IPS DF 4.7 (cell line): ENCODE results near the gene POTEF.
"Not testable (repeated sequence)": the region's sequence is repeated elsewhere in the genome, so short reads cannot be mapped to it uniquely, and the experiment has no call there.

ENCODE experiments used
- DNase-seq: peaks from one replicate; pipeline ENCODE4 v3.0.0-alpha.2; 2013; ENCODE audit warnings: low spot score; ENCODE audit errors: extremely low read depth

The POTEF gene

DNA sequence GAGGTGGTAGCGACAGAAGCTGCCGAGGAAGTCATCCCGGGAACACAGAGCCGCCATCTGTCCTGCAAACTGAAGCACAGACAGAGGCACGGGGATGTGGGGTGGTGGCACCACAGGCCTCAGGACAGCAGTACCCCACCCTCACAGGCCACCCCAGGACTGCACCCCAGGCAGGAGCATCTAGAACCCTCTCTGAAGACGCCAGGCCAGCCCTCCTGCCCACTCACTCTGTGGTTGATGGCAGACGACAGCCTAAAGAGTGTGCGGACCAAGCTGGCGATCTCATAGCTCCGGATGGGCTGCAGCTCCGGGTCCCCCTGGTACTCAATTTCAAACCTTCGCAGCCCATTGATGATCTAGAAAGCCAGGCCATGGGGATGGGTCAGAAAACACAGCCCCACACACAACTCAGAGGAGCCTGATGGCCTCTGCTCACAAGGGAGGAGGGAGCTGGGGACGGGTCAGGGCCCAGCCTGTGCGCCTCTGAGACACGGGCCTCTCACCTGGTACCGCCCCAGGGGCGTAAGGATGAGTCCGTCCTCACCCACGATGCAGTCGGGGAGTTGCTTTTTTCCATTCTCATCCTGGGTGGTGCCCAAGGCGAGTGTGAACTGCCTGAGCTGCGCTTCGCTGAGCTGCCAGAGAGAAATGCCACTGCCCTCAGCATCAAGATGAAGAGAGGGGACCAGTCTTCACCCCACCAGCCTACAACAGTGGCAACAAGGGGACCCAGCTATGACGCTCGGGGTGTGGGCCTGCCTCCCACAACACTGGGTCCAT, 24.0 kb upstream of the POTEF start:
- no peak for DNase-seq

DNA sequence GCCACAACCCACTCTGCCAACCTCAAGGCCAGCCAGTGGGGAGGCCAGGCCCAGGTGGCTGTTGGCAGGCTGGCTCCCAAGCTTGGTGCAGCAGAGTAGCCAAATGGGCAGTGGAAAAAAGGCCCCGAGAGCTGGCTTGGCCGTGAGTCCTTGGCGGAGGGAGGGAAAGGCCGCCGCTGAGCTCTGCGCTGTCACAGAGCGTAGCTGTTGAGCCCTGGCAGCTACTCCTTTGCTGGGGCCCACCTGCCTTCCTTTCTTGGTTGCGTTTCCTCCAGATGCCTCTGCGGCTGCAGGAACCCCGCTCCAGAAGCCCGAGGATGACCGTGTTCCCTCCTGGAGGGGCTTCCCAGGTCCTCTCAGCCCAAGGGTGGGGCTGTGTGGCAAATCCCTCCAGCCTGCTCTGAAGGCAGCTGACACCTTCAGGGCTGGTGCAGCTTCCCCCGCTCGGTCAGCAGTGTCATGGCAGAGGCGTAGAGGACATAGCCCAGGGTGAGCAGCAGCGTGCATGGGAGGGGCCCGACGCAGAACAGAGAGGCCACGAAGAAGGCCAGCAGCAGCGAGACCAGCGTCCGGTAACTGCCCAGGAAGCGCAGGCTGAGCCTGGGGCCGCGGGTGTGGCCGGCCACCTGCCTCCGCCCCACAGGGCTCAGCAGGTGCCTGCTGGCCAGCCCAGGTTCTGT, 23.3 kb upstream of the POTEF start:
- not testable (repeated sequence) for DNase-seq

DNA sequence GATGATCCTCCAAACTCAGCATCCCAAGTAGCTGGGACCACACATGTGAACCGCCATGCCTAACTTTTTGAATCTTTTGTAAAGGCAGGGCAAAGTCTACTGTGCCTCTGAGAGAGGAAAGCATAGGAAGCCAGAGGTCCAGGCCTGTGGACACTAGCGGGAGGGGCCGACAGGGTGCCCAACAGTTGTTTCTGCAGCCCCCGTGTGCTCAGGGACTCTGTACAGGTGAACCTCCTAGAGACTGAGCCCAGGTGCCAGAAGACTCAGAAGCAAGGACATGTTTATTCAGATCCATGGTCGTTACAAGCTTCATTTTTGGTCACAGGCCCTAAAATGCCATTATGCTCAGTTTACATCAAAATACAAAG, 22.1 kb upstream of the POTEF start:
- DNase-seq: not testable (repeated sequence)

DNA sequence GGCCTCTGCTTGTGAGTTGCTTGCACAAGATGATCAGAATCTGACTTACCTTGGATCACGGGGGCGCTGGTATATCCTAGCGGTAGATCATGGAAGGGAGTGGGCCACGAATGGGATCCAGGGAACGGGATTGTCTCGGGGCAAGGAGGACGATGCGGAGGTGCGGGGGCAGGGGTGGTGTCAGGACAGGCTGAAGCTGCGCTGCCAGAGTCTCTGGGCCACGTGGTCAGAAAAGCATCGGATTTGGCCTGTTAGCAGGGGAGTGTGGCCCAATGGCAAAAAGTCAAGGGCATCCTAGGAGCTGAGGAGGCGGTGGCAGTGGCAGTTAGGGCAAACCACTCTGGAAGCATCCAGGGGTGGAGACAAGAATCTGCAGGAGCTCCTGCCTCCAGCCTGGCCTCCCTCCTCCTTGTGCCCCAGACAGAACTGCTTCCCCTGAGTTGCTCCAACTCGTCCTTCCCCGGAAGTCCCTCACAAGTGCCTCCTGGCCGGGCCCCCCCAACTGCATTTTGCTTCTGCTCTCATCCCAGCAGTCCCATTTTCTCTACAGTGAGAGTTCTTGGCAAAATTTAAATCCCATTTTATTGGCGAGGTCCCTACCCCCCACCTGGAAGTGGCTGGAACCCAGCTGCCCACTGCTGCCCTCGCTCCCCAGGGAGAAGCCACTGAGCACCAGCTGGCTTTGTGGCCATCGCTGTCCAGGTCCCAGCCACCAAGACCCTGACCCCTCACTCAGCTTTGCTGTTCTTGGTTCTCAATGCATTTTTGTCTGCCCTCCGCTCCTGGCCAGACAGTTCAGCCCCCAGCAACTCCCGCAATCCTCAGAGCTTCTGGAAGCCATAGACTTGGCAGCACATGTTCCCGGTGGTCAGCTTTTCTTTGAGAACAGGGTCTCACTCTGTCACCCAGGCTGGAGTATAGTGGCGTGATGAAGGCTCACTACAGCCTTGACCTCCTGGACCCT, 21.4 kb upstream of the POTEF start:
- DNase-seq: no peak

DNA sequence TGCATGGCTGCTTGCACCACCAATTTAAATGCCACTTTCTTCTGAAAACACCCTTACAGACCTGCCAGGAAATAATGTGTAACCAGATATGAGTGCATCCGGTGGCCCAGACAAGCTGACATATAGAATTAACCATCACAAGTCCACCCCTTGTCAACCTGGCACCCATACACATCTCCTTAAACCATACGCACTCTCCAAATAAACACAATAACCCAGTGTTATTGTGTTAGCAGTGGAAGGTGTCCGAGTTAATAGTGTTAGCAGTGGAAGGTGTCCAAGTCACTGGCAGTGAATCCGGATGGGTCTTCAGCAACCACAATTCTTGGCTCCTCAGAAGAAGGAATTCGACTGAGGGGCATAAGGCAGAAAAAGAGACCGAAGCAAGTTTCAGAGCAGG, 19.5 kb upstream of the POTEF start:
- DNase-seq: not testable (repeated sequence)

DNA sequence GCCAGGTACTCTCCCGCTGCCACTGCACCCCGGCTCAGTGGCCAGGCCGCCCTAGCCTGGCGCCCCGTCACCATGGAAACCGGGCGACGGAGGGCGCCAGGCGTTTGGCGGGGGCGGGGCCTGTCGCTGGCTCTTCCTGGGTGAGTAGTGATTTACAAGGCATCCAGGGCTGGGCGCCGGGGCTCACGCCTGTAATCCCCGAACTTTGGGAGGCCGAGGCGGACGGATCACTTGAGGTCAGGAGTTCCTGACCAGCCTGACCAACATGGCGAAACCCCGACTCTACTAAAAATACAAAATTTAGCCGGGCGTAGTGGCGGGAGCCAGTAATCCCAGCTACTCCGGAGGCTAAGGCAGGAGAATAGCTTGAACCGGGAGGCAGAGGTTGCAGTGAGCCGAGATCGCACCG, 16.0 kb upstream of the POTEF start, which contains the start of gene CCDC74B:
TSS of gene CCDC74B (minus strand) at position 107 of the 409 bp plus-strand sequence. CDS start 116 bp downstream, outside the sequence.
- DNase-seq: not testable (repeated sequence)

DNA sequence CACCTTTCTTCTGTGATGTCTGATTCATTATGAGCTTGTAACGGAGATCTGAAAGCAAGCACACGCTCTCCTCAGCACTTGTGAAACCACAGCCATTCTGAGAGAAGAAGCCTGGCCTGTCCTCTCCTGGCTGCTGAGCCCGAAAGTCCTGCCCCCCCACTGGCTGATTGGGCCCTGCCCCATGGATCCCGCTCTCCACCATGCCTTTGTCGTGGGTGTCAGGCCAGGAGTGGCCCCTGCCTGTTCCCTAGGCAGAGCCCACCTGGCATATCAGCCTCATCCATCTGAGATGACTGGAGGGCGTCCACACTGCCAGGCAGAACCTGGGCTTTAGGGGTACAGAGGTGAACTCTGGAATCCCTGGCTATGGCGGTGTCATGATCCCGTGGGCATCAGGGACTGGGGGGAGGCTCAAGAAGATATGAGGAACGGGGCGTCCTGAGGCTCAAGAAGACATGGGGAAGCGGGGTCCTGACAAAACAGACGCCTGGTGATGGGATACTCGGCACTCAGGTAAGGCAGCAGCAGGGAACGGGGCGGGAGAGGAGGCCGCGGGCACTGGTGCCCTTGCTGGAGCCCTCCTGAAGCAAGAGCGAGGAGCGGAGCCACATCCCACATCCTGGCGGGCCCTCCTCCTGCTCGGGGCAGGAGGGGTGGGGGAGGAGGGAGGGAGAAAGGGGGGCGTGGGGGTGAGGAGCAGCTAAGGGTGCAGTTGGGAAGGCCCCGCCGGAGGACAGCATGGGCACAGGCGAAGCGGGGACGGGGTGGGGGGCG, 14.4 kb upstream of the POTEF start:
- not testable (repeated sequence) for DNase-seq

DNA sequence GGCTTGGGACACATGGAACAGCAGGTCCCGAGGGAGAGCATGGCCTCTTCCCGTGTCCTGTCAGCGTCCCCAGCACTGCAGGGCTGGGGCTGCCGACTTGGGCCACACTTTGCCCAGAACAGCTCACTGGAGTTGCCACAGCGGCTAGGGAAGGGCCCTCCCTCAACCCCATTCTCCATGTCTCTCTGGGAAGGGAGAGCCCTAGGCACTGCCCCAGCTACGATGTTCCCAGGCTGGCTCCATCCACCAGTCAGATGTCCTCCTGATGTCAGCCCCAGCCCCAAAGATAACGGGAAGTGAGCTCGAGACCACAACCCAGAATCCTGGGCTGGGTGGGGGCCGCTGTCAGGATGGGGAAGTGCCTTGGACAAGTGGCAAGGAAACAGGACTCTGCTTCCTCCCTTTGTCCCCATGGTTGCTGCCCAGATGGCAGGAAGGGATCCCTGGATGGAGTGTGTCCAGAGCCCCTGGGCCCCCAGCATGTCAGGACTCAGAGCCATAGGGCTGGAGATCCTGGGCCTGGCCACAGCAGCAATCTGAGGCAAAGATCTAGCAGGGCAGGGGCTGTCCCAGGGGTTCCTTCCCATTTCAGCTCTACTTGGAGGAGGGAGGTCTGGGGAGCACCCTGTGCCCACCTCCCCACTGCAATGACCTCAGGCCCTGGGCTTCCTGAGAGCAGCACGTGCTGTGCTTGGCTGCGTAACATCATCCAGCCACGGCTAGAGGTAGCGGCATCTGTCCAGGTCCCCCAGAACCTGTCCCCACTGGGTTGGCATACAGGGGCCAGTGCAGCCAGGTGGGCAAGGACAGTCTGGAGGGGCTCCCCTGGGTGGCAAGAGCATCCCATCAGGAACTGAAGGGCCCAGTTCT, 13.6 kb upstream of the POTEF start:
- DNase-seq: not testable (repeated sequence)

DNA sequence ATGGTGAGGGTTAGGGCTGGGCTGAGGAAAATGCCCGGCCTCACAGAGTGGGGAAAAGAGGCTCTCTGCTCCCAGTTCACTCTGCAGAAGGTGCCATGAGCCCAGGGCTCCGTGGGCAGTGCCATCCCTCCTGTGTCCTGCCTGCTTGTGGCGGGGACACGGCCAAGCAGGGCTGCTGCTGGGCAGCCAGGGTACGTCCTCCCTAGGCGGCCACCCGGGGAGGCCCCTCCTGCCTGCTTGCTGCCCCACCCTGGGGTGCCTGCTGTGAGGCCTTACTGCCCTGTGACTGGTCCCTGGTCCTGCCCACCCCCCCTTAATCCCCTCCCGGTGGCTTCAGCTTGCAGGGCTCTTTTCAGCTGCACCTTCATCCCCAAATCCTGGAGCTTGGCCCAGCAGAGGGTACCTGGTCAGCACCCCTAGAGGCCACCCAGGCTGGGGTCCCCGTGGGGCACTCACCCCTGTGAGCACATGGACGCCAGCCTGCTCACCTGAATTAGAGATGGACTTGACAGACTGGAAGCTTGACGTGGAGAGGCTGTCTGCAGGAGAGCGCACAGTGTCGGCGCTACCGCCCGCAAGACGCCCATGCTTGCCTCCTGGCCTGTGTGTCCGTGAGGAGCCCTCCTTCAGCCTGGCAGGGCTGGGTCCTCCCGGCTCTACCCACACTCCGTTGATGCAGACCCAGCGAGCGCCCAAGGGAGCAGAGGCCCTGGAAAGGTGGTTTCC, 12.8 kb upstream of the POTEF start:
- DNase-seq: not testable (repeated sequence)

DNA sequence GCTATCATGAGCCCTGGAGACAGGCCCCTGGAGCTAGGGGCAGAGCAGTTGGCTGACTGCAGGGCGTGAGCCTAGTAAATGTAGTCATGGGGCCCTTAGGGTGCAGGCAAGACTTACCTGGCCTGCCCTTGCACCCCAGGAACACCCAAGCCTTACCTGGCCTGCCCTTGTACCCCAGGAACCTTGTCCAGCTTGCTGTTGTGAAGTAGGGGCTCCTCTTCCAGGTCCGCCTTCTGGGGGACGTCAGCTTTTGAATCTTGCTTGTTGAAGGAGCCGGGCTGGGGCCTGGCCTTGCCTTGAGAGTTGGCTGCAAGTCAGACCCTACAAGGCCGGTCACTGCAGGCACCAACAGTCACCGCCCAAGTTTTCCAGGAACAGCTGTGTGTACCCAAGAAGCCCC, 12.0 kb upstream of the POTEF start:
- not testable (repeated sequence) for DNase-seq

DNA sequence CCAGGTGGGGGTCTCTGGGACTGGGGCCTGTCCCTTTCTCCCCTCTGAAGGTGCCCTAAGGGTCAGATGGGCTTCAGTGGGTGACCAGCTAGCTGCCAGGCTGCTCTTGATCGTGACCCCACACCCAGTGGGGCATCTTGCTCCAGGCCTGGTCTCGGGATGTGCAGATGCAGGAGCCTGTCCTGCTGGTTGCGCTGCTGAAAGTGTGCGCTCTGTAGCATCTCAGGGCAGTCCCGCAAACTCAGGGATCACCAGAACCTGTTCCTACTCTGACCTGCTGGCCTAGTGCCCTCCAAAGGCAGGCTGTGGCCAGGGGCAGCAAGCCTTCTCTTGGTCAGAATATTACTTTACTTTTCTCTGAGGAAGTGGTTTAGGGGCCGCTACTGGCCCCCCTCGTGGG, 11.5 kb upstream of the POTEF start:
- not testable (repeated sequence) for DNase-seq

DNA sequence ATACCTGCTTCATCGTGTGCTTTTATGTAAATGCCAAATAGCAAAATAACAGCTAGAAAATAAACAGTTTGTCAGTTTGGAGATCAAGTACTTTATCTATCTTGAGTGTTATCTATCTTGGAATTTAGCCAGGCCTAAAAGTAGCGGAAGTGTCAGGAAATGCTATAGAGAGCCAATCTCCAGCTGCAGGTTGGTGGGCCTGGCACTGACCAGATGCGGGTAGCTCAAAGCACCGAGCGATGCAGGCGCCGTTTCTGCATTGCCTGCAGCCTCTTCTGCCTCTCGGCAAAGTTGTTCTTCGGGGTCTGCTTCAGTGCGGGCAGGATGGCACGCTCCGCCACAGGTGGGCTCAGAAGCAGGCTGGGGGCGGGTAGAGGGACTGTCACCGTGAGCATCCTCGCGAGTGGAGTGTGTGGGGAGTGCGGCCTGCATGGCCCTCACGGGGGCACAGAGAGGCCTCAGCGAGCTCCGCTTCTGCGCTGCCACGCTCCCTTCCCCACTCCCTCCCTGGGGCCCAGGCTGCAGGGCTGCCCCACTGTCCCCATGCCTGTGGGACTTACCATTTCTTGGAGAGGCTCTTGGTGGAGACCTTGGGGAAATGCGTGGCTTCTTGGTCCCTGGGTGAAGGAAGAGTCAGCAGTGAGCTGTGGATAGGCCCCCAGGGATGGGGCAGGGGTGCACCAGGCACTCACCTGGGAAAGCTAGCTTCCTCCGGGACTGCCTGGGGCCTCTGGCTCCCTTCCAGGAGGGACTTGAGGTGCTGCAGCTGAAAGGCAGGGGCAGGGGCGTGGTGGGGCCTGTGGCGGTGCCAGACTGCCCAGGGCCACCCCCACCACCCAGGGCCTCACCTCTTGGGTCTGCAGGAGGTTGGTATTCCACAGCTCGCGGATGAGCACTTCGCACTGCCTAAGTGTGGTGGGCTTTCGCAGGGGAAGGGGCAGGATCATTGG, 10.6 kb upstream of the POTEF start:
- not testable (repeated sequence) for DNase-seq

DNA sequence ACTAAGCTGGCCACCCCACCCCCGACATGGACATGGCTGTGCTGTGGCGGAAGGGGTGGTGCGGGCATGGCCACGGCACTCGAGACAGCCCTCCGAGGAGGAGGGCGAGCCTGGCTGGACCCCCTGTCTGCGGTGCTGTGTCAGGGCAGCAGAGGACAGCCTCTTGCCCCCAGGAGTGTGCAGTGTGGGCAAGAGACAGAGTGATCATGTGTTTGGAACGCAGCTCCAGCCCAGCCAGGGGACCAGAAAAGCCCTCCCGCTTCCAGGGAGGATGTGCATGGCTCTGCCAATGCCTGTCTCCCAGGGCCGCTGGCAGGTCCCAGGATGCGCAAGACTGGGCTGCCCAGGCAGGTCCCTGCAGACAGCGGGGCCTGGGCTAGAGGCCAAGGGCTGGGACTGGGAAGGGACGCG, 9.8 kb upstream of the POTEF start:
- not testable (repeated sequence) for DNase-seq

DNA sequence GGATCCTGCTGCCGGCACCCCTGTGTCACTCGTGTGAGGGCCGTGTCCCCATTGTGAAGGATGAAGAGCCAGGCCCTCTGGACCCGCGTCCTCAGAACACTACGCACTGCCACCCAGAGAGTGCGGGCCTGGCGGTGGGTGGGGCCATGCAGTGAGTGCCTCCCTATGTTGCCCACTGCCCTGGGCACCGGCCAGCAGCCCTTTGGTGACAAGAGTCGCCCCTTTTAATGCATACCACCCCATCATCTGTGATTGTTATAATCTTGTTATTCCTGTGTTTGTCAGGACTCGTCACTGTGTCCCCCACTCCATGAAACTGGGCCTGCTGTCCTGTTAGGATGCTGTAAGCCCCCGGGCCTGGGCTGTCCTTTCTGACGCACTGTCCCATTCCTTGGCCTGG, 9.3 kb upstream of the POTEF start:
- DNase-seq: not testable (repeated sequence)

DNA sequence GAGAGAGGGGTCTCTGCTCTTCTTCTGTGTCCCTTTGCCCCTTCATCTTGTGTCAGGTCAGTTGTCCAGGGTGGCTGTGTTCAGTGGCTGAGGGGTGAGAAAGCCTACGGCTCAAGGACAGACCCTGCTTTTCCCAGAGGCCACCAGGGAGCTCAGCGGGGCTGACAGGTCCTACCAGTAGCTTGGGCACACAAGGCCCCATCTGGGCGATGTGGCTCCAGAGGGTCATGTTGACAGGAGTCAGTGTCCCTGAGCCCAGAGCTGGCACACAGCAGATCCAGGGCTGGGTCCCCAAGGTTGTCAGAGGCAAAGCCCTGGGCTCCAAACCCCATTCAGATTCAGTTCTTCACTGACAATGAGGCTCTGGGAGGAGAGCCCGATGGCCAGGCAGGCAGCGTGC, 8.1 kb upstream of the POTEF start:
- not testable (repeated sequence) for DNase-seq

DNA sequence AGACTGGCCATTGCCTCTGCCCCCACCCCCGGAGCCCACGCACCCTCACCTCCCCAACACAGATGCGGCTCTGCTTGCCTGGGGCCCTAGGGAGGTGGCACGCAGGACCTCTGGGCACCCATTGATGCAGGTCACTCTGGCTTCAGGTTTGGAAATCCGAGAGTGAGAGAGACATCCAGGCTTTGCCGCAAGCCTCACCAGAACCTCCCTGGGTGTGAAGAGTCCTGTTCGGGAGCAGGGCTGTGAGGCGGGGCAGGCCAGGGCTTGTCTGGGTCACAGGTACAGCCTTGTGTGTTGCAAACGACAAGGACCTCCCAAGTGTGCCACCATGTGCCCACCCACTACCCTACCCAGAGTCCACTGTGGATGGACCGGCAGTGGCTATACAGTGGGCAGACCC, 7.5 kb upstream of the POTEF start:
- DNase-seq: not testable (repeated sequence)

DNA sequence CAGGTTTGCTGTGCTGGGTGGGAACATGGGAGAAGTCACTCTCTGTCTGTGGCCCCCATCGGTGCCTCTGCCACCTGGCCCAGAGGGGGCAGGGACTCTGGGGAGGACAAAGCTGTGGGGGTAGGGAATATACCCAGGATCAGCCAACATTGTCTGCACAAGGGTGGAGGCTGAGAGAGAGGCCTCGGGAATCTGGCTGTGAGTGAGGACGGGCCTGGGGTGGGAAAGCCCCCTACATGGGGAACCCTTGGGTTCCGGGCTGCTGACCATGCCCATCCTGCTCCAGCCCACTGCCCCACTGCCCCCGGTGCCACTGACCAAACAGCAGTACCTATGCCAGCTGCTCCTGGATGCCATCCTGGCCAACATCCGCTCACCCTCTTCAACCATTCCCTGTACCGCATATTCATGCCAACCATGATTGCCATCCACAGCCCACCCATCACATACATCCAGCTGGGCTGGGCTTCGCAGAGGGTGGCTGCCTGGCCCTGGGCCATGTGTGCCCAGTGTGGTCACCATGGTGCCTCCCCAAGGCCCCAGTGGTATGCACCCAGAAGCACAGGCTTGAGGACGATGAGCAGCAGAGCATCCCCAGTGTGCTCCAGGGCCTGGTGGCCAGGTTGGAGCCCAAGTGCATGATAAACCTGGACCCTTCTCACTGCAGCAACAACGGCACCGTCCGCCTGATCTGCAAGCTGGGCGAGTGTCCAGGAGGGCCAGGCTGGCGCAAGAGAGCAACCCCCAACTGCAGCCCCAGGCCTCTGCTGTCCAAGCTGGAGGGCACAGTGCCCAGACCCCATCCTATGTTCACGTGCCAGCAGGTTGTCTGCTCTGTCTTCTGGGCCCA, 6.9 kb upstream of the POTEF start:
- DNase-seq: no peak
